Left renal cortex interstitium (tissue), 4 donors: Measurements from ENCODE around the gene ETV6. TPM values are rescaled to one million over a fixed set of nuclear protein-coding genes. Genes with fewer than 3 reads are reported as not detected.

Experiments used
- DNase-seq, 4 donors: peaks; one replicate each; pipeline ENCODE4 v3.0.0-alpha.2; 2013; ENCODE audit warnings: low read depth in 4 of 4, low spot score in 2 of 4, missing footprints in 1 of 4
- polyA plus RNA-seq, 4 donors: library from polyadenylated mRNA; unstranded; fragments of 120-200 nt; gene quantifications; one replicate each; pipeline ENCODE4 v1.2.1, GENCODE V29; 2013; ENCODE audit not compliant: insufficient read length in 4 of 4

Gene ETV6
- polyA plus RNA-seq, 4 donors, result 11.7 to 14.7 (median 14.1) TPM

- DNase-seq, result no peak
Measured at GRCh38 chr12:11713202-11713601, 63.7 kb downstream of the ETV6 start.

GRCh38 chr12:11714626-11715025 is 65.2 kb downstream of the ETV6 start:
- DNase-seq, result no peak

- no peak for DNase-seq
Measured at GRCh38 chr12:11715621-11716020, 66.1 kb downstream of the ETV6 start.

GRCh38 chr12:11716794-11717518 is 67.5 kb downstream of the ETV6 start:
- no peak for DNase-seq

GRCh38 chr12:11717519-11717961 is 68.1 kb downstream of the ETV6 start:
- DNase-seq, result no peak

- no peak for DNase-seq
Measured at GRCh38 chr12:11718105-11718504, 68.6 kb downstream of the ETV6 start.

GRCh38 chr12:11718768-11719253 is 69.3 kb downstream of the ETV6 start:
- DNase-seq, result no peak

GRCh38 chr12:11719678-11720099 is 70.2 kb downstream of the ETV6 start:
- no peak for DNase-seq

GRCh38 chr12:11722071-11722470 is 72.6 kb downstream of the ETV6 start:
- DNase-seq, result no peak

- DNase-seq, result no peak
Measured at GRCh38 chr12:11722578-11723138, 73.2 kb downstream of the ETV6 start.

GRCh38 chr12:11723993-11724392 is 74.5 kb downstream of the ETV6 start:
- no peak for DNase-seq

GRCh38 chr12:11724888-11725311 is 75.4 kb downstream of the ETV6 start:
- no peak for DNase-seq

GRCh38 chr12:11725686-11726085 is 76.2 kb downstream of the ETV6 start:
- no peak for DNase-seq

- DNase-seq, result no peak
Measured at GRCh38 chr12:11726659-11727058, 77.2 kb downstream of the ETV6 start.

- no peak for DNase-seq
Measured at GRCh38 chr12:11727133-11727664, 77.7 kb downstream of the ETV6 start.

- no peak for DNase-seq
Measured at GRCh38 chr12:11728154-11728755, 78.8 kb downstream of the ETV6 start.

- no peak for DNase-seq
Measured at GRCh38 chr12:11729008-11729407, 79.5 kb downstream of the ETV6 start.

GRCh38 chr12:11729439-11730150 is 80.1 kb downstream of the ETV6 start:
- DNase-seq, result no peak

- DNase-seq, result no peak
Measured at GRCh38 chr12:11730299-11731041, 81.0 kb downstream of the ETV6 start.

GRCh38 chr12:11731042-11731357 is 81.5 kb downstream of the ETV6 start:
- DNase-seq, result no peak
